CD8-positive, alpha-beta memory T cell (primary cell): ENCODE data around the gene RPS2. TPM values are rescaled to one million over a fixed set of nuclear protein-coding genes. Genes with fewer than 3 reads are reported as not detected.

Experiments
- CTCF ChIA-PET: fragments of 350-600 bp; sonication (Branson Sonifier 250); formaldehyde crosslinking; loops from one replicate; lab custom pipeline; 2021; ENCODE audit warnings: antibody characterized with exemption; lab: Charles Lee
- POLR2A ChIA-PET: fragments of 350-600 bp; sonication (Branson Sonifier 250); formaldehyde crosslinking; loops from one replicate; lab custom pipeline; 2021; ENCODE audit warnings: antibody characterized with exemption; lab: Charles Lee
- DNase-seq, 5 donors: peaks; one replicate each; pipeline versions ENCODE4 v3.0.0 to v3.0.0-alpha.2; 2020 to 2022; ENCODE audit warnings: mixed read lengths in 1 of 5
- H3K27ac ChIP-seq: one replicate; pipeline ENCODE4 v1.7.0; 2013; ENCODE audit warnings: low read depth, mild to moderate bottlenecking, low read length, moderate library complexity
- H3K27me3 ChIP-seq: 2 replicates; pipeline ENCODE4 v1.7.0; 2013; ENCODE audit warnings: low read length, mild to moderate bottlenecking; ENCODE audit not compliant: insufficient read depth, poor library complexity, severe bottlenecking
- H3K36me3 ChIP-seq: 2 replicates; pipeline ENCODE4 v1.7.0; 2013; ENCODE audit warnings: mild to moderate bottlenecking, low read length, moderate library complexity; ENCODE audit not compliant: insufficient read depth
- H3K4me1 ChIP-seq: 2 replicates; pipeline ENCODE4 v1.7.0; 2013; ENCODE audit warnings: mild to moderate bottlenecking, low read length, moderate library complexity; ENCODE audit not compliant: insufficient read depth
- H3K4me3 ChIP-seq: 2 replicates; pipeline ENCODE4 v1.7.0; 2013; ENCODE audit warnings: mild to moderate bottlenecking, low read length
- H3K9me3 ChIP-seq: 2 replicates; pipeline ENCODE4 v1.7.0; 2013; ENCODE audit warnings: mild to moderate bottlenecking, low read length
- H3K27ac Mint-ChIP-seq, 8 donors: one replicate each; pipeline ENCODE4 v1.8.0; 2020 to 2021; ENCODE audit warnings: mixed read lengths in 8 of 8, mild to moderate bottlenecking in 6 of 8, inconsistent platforms in 3 of 8, moderate library complexity in 3 of 8
- H3K27me3 Mint-ChIP-seq, 2 donors: one replicate each; pipeline ENCODE4 v1.8.0; 2020 to 2021; ENCODE audit warnings: mixed read lengths in 2 of 2, mild to moderate bottlenecking in 1 of 2, moderate library complexity in 1 of 2
- H3K36me3 Mint-ChIP-seq, 3 donors: one replicate each; pipeline ENCODE4 v1.8.0; 2020 to 2021; ENCODE audit warnings: mixed read lengths in 3 of 3, inconsistent platforms in 1 of 3, mild to moderate bottlenecking in 1 of 3
- H3K4me1 Mint-ChIP-seq, 3 donors: one replicate each; pipeline ENCODE4 v1.8.0; 2020 to 2021; ENCODE audit warnings: mixed read lengths in 3 of 3, inconsistent platforms in 1 of 3, mild to moderate bottlenecking in 1 of 3
- H3K4me3 Mint-ChIP-seq, 7 donors: one replicate each; pipeline ENCODE4 v1.8.0; 2020 to 2021; ENCODE audit warnings: mixed read lengths in 7 of 7, mild to moderate bottlenecking in 6 of 7, moderate library complexity in 4 of 7, inconsistent platforms in 2 of 7
- H3K9me3 Mint-ChIP-seq, 5 donors: one replicate each; pipeline ENCODE4 v1.8.0; 2020 to 2022; ENCODE audit warnings: mixed read lengths in 5 of 5, mild to moderate bottlenecking in 3 of 5, moderate library complexity in 2 of 5, inconsistent platforms in 1 of 5
- polyA plus RNA-seq: library from polyadenylated mRNA; unstranded; fragments of 300-500 nt; fragmentation: Illumina TruSeq; gene quantifications from one replicate; pipeline ENCODE4 v1.2.3, GENCODE V29; 2021
- total RNA-seq, 2 experiments: library from RNA; stranded (reverse); gene quantifications; one replicate each; pipeline ENCODE4 v1.2.3, GENCODE V29; 2021

Gene RPS2
- total and polyA plus RNA-seq, 3 experiments from 2014 or later, result 5,023 to 5,213 (median 5,049) TPM

GRCh38 chr16:1991135-1991551, 26.5 kb upstream of the RPS2 start:
- Mint-ChIP-seq H3K9me3 (no peaks in the 10 kb centered on the region), H3K27me3 (peaks cover 6 to 10% of the 10 kb centered on the region in 2 donors), H3K36me3 (peaks cover 0 to 9% (median 0%) of the 10 kb centered on the region in 3 donors), H3K4me1 (peaks cover 16 to 38% (median 21%) of the 10 kb centered on the region in 3 donors), H3K27ac (peak overlapping the region in 7 of 8 donors; percentile 72 to 96 (median 91)), H3K4me3 (peak overlapping the region; percentile 77 to 88 (median 80))
- Histone ChIP-seq H3K36me3 (no peaks in the 10 kb centered on the region), H3K4me3 (peak overlapping the region; percentile 64), H3K27ac (peak overlapping the region; percentile 51), H3K4me1 (peaks cover 16% of the 10 kb centered on the region), H3K27me3 (peaks cover 14% of the 10 kb centered on the region), H3K9me3 (no peaks in the 10 kb centered on the region)
- ChIA-PET CTCF (interaction anchor here (1.5 kb wide), 1 partner anchor 19 kb away, joined by 4 read pairs; the partner anchor contains the start of gene TBL3), POLR2A (interaction anchor here (0.6 to 2.9 kb wide), 6 partner anchors 10 to 164 kb away, joined by 4 to 35 read pairs (median 6); partner anchors contain the start of genes NOXO1, RPS2, TBL3 and TRAF7)
- peak; percentile 46 to 76 (median 57) for DNase-seq

DNA sequence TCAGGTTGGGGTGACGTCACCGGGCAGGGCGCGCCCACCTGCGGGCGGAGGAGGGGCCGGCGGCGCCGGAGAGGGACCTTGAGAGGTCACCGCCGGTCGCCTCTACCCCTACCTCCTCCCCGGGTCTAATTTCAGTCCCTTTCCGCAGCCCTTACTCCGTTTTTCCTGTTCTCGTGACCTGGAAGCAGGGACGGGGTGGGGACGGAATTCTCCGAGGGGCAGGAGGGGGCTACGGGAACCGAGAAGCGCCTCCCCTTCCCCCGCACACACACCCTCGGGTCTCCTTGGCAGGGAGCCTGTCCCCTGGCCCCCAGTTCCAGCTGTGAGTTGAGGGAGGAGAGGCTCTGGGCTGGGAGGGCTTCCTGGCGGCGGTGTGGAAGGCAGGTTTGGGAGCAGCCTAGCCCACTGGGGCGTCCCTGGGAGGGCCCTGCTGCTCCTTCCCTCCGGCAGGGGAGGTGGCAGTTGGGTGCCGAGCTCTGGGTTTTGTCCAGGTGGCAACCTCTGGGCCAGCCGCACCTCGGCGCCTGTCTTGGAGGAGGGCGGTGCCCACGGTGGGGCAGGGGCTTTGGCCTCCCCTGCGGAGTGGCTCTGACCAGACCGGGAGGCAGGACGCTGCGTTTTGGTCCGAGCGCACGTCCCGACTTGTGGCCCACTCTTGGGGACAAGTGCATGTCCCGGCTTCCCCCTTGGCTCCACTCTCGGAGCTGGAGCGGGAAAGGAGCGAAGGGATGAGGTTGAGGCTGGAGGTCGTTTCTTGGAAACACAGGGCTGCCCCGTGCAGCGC, 25.9 kb upstream of the RPS2 start:
- H3K27ac Mint-ChIP-seq, result peak overlapping the region; percentile 72 to 95 (median 90)
- peaks cover 0 to 14% (median 0%) of the 10 kb centered on the region in 3 donors for H3K36me3 Mint-ChIP-seq
- H3K27me3 Mint-ChIP-seq, result peaks cover 9 to 10% of the 10 kb centered on the region in 2 donors
- peak overlapping the region; percentile 64 for H3K4me3 ChIP-seq
- peaks cover 16 to 39% (median 20%) of the 10 kb centered on the region in 3 donors for H3K4me1 Mint-ChIP-seq
- H3K27me3 ChIP-seq, result peaks cover 14% of the 10 kb centered on the region
- peaks cover 16% of the 10 kb centered on the region for H3K4me1 ChIP-seq
- peak overlapping the region; percentile 77 to 88 (median 80) for H3K4me3 Mint-ChIP-seq
- H3K9me3 ChIP-seq, result no peaks in the 10 kb centered on the region
- DNase-seq, result peak in 3 of 5 donors; percentile 29 to 68 (median 55)
- POLR2A ChIA-PET, result interaction anchor here (0.6 to 2.9 kb wide), 6 partner anchors 18 to 164 kb away, joined by 3 to 35 read pairs (median 6); partner anchors contain the start of genes RPS2, TBL3 and TRAF7
- H3K36me3 ChIP-seq, result no peaks in the 10 kb centered on the region
- CTCF ChIA-PET, result interaction anchor here (1.5 kb wide), 1 partner anchor 19 kb away, joined by 4 read pairs; the partner anchor contains the start of gene TBL3
- no peaks in the 10 kb centered on the region for H3K9me3 Mint-ChIP-seq
- H3K27ac ChIP-seq, result peak overlapping the region; percentile 51

DNA sequence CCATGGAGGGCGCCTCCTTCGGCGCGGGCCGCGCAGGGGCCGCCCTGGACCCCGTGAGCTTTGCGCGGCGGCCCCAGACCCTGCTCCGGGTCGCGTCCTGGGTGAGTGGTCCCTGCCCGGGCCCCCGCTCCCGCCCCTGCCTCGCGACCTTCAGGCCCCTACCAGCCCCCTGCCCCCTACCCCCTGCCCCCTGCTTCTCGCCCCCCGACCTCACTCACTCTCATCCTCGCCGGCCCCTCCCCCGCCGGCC, 25.4 kb upstream of the RPS2 start:
- ChIA-PET POLR2A (interaction anchor here (1.0 to 2.7 kb wide), 3 partner anchors 18 to 26 kb away, joined by 3 to 35 read pairs (median 4); partner anchors contain the start of genes RPS2 and TBL3), CTCF (no interaction called here)
- Histone ChIP-seq H3K27me3 (peaks cover 14% of the 10 kb centered on the region), H3K4me1 (peaks cover 20% of the 10 kb centered on the region), H3K9me3 (no peaks in the 10 kb centered on the region), H3K4me3 (no peak overlapping the region), H3K27ac (no peak overlapping the region), H3K36me3 (no peaks in the 10 kb centered on the region)
- peaks cover 17 to 44% (median 22%) of the 10 kb centered on the region in 3 donors for H3K4me1 Mint-ChIP-seq
- peaks cover 9 to 10% of the 10 kb centered on the region in 2 donors for H3K27me3 Mint-ChIP-seq
- H3K27ac Mint-ChIP-seq, result no peak overlapping the region
- DNase-seq, result no peak
- no peaks in the 10 kb centered on the region for H3K9me3 Mint-ChIP-seq
- peaks cover 0 to 15% (median 0%) of the 10 kb centered on the region in 3 donors for H3K36me3 Mint-ChIP-seq
- no peak overlapping the region for H3K4me3 Mint-ChIP-seq

GRCh38 chr16:1989209-1990100, 24.8 kb upstream of the RPS2 start, which contains the start of gene SYNGR3:
SYNGR3 (plus strand) TSS chr16:1989970; CDS start chr16:1990103, 133 bp downstream.
- Histone ChIP-seq H3K27ac (peak within 1 kb of the TSS; percentile 51), H3K4me3 (peak within 1 kb of the TSS; percentile 64), H3K36me3 (no peaks in the 10 kb centered on the region), H3K27me3 (peaks cover 14% of the 10 kb centered on the region), H3K9me3 (no peaks in the 10 kb centered on the region), H3K4me1 (peaks cover 26% of the 10 kb centered on the region)
- ChIA-PET POLR2A (interaction anchor here (1.0 to 2.6 kb wide), 2 partner anchors 18 to 24 kb away, joined by 3 to 9 read pairs; partner anchors contain the start of genes RPS2 and TBL3), CTCF (interaction anchor here (1.3 kb wide), 1 partner anchor 15 kb away, joined by 3 read pairs; no protein-coding TSS in a partner anchor)
- Mint-ChIP-seq H3K4me1 (peaks cover 22 to 50% (median 25%) of the 10 kb centered on the region in 3 donors), H3K27ac (peak within 1 kb of the TSS in 7 of 8 donors; percentile 50 to 95 (median 91)), H3K4me3 (peak within 1 kb of the TSS; percentile 63 to 88 (median 79)), H3K9me3 (no peaks in the 10 kb centered on the region), H3K36me3 (peaks cover 0 to 17% (median 0%) of the 10 kb centered on the region in 3 donors), H3K27me3 (peaks cover 9 to 10% of the 10 kb centered on the region in 2 donors)
- DNase-seq, result no peak

DNA sequence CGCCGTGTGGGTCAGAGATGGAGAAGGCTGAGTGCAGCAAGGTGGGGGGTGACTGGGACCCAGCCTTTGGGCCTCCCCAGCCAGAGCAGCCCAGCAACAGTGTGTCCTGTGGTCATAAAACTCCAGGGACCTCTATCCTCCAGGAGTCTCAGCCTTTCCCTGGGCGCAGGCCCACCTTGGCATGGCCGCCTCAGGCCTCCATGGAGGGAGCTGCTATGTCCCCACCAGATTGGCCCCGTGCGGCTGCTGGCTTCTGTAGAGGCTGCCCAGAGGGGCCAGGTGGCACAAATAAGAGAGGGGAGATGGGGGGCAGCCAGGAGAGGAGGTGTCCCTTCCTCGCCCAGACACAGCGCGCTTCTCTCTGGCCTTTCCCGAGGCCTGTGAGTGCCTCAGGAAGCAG, 22.6 kb upstream of the RPS2 start:
- H3K4me3 ChIP-seq, result no peak overlapping the region
- H3K9me3 Mint-ChIP-seq, result no peaks in the 10 kb centered on the region
- peak overlapping the region in 2 of 7 donors; percentile 48 to 54 for H3K4me3 Mint-ChIP-seq
- H3K4me1 ChIP-seq, result peaks cover 37% of the 10 kb centered on the region
- CTCF ChIA-PET, result interaction anchor here (1.3 kb wide), 1 partner anchor 15 kb away, joined by 5 read pairs; the partner anchor contains the start of gene TBL3
- no peaks in the 10 kb centered on the region for H3K9me3 ChIP-seq
- no peaks in the 10 kb centered on the region for H3K36me3 ChIP-seq
- peaks cover 0 to 17% (median 0%) of the 10 kb centered on the region in 3 donors for H3K36me3 Mint-ChIP-seq
- H3K27ac ChIP-seq, result no peak overlapping the region
- peaks cover 12 to 14% of the 10 kb centered on the region in 2 donors for H3K27me3 Mint-ChIP-seq
- H3K4me1 Mint-ChIP-seq, result peaks cover 28 to 52% (median 28%) of the 10 kb centered on the region in 3 donors
- no peak for DNase-seq
- POLR2A ChIA-PET, result interaction anchor here (2.6 kb wide), 1 partner anchor 22 kb away, joined by 9 read pairs; the partner anchor contains the start of gene RPS2
- H3K27ac Mint-ChIP-seq, result peak overlapping the region in 2 of 8 donors; percentile 27 to 68
- peaks cover 14% of the 10 kb centered on the region for H3K27me3 ChIP-seq

DNA sequence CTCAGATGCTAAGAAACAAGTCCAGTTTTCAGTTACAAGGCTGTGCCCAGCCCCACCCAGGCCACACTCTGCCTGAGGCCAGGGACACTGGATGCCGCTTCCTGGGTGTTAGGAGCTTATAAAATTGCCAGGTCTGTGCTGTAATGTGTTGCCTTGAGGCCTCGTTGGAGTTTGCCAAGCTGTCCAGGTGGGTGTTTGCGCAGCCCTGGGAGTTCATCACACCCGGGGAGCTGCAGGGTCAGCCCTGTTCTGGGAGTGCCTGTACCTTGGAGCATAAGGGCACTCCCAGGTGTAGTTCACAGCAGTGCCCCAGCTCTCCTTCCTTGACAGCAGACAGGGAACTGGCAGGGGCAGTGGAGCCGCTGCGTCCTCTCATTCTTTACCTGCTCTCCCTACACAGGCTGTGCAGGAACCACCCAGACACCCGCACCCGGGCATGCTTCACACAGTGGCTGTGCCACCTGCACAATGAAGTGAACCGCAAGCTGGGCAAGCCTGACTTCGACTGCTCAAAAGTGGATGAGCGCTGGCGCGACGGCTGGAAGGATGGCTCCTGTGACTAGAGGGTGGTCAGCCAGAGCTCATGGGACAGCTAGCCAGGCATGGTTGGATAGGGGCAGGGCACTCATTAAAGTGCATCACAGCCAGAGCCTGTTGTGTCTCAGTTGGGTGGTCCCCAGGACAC, 21.0 kb upstream of the RPS2 start:
- Histone ChIP-seq H3K36me3 (no peaks in the 10 kb centered on the region), H3K9me3 (no peaks in the 10 kb centered on the region), H3K27me3 (peaks cover 22% of the 10 kb centered on the region), H3K27ac (peak overlapping the region; percentile 54), H3K4me3 (no peak overlapping the region), H3K4me1 (peaks cover 24% of the 10 kb centered on the region)
- POLR2A ChIA-PET, result interaction anchor here (0.6 to 3.2 kb wide), 2 partner anchors 21 to 22 kb away, joined by 3 to 23 read pairs; partner anchors contain the start of gene RPS2
- peaks cover 18 to 38% (median 19%) of the 10 kb centered on the region in 3 donors for H3K4me1 Mint-ChIP-seq
- CTCF ChIA-PET, result interaction anchor here (0.9 to 2.0 kb wide), 4 partner anchors 14 to 22 kb away, joined by 3 to 5 read pairs (median 4); partner anchors contain the start of gene TBL3
- H3K27ac Mint-ChIP-seq, result peak overlapping the region in 2 of 8 donors; percentile 57 to 84
- peak overlapping the region; percentile 66 to 85 (median 81) for H3K4me3 Mint-ChIP-seq
- no peak for DNase-seq
- H3K27me3 Mint-ChIP-seq, result peaks cover 11 to 22% of the 10 kb centered on the region in 2 donors
- no peaks in the 10 kb centered on the region for H3K9me3 Mint-ChIP-seq
- peaks cover 0 to 17% (median 0%) of the 10 kb centered on the region in 3 donors for H3K36me3 Mint-ChIP-seq
